ENCODE measurements around the gene ANXA8. TPM values are rescaled to one million over a fixed set of nuclear protein-coding genes. Genes with fewer than 3 reads are reported as not detected.

The ANXA8 gene
- total RNA-seq, 1 donor from 2014 or later: not detected

Small RNAs within 50 kb of the gene (small RNA-seq; reads per million reads assigned to genes)
- gene AL591684.3 (ENCODE audit: low replicate concordance) (not detected), gene RNA5SP312 (ENCODE audit: low replicate concordance) (not detected)

Other genes with a start within 250 kb of the ANXA8 start
- gene GDF10, start 183.9 kb downstream of the ANXA8 start, total RNA-seq: 7.6 TPM
- not detected for gene GDF2, start 161.7 kb downstream of the ANXA8 start, total RNA-seq
- not detected for gene RBP3, start 135.8 kb downstream of the ANXA8 start, total RNA-seq
- 2.0 TPM for gene ZNF488, start 99.8 kb downstream of the ANXA8 start, total RNA-seq
- not detected for gene FAM25G, start 7.6 kb upstream of the ANXA8 start, total RNA-seq
- gene AGAP9, start 39.5 kb upstream of the ANXA8 start, total RNA-seq: 1.7 TPM